HG03066 (cell line): ENCODE data around the gene ZNF500.
"Not testable (repeated sequence)": the region's sequence is repeated elsewhere in the genome, so short reads cannot be mapped to it uniquely, and the experiment has no call there.

ENCODE experiments used
- ATAC-seq: cut with Tn5 transposase; IDR thresholded peaks from one replicate; pipeline ENCODE4 v1.9.1; 2021; ENCODE audit warnings: low read depth; ENCODE audit not compliant: unreplicated experiment

ZNF500 gene

DNA sequence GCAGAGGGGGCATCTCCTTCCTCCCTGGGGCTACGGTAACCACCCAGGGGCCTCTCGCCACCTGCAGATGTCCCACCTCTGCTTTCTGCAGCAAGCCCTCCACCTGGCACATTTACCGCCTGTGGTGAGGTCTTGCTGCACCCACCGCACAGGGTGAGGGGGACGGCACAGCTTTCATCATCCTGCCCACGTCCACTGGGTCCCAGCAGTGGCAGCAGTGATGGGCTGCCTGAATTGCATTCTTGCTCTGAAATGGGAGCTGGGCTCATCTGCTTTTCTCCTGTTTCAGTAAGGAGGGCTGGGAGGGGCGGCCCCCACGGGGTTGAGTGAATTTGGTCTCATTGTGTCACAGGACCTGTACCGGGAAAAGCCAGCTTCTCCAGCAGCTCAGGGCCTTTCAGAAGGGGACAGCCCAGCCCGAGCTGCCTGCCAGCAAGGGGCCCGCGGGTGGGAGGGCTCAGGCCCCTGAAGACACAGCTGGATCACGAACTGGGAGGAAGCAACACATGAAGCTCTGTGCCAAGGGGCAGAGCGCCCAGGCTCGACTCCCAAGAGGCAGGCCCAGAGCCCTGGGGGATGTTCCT, 19.9 kb downstream of the ZNF500 start:
- no peak for ATAC-seq

- ATAC-seq, result no peak
Observed at GRCh38 chr16:4746215-4746614, 20.7 kb downstream of the ZNF500 start.

DNA sequence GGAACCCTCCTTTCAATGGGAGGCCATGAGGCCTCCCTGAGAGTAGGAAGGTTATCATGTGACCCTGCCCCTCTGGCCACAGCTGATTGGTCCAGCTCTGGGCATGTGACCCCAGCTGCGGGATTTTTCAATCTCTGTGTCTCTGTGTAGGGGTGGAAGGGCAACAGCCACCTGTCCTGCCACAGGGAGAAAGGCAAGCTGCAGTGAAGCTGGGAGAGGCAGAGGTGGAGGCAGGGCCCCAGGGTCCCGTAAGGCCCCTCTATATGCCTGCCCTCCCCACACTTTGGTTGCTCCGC, 21.7 kb downstream of the ZNF500 start:
- ATAC-seq, result no peak

- no peak for ATAC-seq
Observed at GRCh38 chr16:4744555-4745273, 22.2 kb downstream of the ZNF500 start.

DNA sequence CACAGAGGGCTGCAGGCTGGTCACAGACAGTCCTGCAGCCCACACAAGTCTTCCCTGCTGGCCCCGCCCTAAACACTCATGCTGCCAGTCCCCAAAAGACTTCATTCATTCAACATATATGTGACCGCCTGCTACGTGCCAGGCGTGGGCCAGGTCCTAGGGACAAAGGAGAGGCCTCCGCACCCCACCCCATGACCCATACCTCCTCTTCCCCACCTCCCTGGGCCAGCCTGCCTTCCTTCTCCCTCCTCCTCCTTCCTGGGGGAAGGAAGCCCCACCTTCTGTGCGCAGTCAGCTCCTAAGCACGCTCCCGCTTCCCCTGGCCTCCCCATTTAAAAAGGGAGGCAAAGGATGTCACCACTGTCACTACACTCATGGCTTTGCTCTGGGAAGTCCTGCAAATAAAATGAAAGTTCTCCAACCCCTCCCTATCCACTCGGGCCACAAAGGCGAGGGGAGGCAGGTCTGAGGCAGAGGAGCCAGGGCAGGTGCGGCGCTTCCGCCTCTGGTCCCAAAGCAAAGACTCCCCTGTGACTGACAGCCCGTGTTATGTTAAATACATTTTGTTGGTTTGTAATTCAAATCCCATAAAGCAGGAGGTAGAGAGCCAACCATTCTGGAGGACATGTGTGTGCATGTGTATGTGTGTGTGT, 23.6 kb downstream of the ZNF500 start:
- ATAC-seq, result no peak

- not testable (repeated sequence) for ATAC-seq
Observed at GRCh38 chr16:4738370-4738769, 28.6 kb downstream of the ZNF500 start.

GRCh38 chr16:4737545-4737944, 29.4 kb downstream of the ZNF500 start:
- no peak for ATAC-seq

GRCh38 chr16:4736546-4736945, 30.4 kb downstream of the ZNF500 start:
- ATAC-seq, result no peak

DNA sequence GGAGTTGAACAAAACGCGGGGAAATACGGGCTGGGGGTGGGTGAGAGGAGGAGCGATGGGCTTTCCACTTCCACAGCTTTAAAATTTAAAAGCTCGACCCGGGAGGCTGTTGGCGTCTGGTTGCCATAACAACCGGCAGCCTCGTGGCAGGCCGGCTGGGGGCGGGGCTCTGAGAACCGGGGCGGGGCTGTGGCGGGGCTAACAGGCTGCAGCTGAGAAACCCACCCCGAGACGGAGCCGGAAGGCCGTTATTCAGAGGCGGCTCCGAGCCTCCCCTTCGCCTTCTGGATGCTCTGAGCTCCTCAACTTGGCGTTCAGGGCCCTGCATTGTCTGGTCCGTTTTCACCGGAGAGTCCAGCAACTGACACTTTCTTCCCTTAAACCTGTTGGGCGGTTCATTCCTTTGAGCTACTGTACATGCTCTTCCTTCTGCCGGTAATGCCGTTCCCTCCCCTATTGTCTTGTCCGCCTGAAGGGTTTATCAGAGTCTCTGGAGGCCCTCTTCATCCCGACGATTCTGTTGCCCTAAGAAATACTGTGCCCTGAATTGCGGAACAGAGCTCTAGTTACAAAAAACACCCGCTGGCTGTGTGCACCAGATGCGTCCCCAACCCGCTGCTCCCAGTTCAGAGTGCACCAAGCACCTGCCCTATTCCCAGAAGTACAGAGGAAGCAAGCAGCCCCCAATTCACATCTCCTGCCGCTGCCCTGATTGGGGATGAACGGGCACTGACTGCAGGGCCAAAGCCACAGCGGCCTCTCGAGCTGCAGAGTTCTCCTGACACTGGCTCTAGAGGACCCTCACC, 32.0 kb downstream of the ZNF500 start:
- peak; percentile 70 for ATAC-seq

DNA sequence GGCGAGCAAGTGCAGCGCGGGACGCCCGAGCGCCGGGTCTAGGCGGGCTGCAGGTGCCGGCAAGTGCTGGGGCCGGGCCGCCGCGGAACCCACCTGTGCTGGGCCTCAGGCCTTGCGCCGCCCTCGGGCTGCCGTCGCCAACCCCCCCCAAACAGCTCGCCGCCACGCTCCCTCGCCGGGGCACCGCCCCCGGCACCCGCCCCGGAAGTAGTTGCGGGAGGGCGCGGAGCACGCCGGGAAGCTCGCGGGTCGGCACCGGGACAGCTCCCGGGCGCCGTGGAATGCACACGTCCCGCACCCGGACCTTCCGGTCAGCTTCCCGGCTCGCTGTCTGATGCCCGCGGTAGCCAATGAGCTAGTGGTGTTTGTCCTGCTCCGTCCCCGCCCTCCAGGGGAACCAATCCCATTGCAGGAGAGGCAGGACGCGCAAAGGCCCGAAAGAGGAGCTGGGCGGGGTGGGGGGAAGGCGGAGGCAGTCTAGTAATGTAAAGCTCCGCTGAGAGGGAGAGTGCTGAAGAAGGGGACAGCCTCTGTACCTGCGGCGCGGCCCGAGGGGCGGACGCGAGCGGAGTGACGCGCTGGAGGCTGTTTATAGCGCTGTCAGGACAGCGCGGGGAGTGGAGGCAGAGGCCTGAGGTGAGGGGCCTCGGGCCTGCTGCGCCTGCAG, 32.8 kb downstream of the ZNF500 start, which contains the start of the genes ANKS3 and DNAAF8:
TSS of gene ANKS3 (minus strand) at position 209 of the 667 bp plus-strand sequence. CDS start 4,122 bp downstream, outside the sequence.
TSS of gene DNAAF8 (plus strand) at position 475 of the 667 bp plus-strand sequence. CDS start 1,978 bp downstream, outside the sequence.
- peak; percentile 72 for ATAC-seq

DNA sequence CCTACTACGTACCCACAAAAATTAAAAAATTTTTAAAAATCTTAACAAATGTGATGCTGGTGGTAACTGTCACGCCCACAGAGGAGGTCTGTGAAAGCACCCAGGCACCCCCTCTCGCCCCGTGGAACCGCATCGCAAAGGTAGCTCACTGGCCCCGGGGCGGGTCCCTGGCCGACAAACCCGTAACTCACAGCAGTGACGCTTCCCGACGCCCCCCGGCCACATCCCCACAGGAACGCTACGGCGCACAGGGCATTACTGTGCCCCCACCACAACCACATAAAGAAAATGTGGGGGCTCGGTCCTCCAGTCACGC, 33.3 kb downstream of the ZNF500 start:
- ATAC-seq, result peak; percentile 3

GRCh38 chr16:4733211-4733742, 33.7 kb downstream of the ZNF500 start:
- no peak for ATAC-seq

DNA sequence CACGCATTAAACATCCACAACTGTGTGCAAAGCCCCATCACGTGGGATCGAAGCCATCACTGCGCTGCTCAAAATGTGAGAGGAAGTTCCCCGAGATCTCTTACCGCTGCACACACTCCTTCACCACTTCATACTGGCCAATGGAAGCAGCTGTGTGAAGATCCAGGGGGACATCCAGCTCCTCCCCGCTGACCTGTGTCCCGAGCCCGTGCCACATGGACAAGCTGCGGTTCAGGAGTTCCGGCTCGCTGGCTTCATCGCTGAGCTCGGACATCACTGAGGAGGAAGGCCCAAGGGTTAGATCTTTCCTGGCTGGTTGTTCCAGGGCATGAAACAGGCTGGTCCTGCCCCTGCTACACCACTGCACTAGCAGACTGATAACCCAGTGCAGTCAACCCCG, 37.1 kb downstream of the ZNF500 start:
- no peak for ATAC-seq

- no peak for ATAC-seq
Observed at GRCh38 chr16:4728676-4729075, 38.3 kb downstream of the ZNF500 start.

GRCh38 chr16:4726616-4727015, 40.3 kb downstream of the ZNF500 start:
- no peak for ATAC-seq

DNA sequence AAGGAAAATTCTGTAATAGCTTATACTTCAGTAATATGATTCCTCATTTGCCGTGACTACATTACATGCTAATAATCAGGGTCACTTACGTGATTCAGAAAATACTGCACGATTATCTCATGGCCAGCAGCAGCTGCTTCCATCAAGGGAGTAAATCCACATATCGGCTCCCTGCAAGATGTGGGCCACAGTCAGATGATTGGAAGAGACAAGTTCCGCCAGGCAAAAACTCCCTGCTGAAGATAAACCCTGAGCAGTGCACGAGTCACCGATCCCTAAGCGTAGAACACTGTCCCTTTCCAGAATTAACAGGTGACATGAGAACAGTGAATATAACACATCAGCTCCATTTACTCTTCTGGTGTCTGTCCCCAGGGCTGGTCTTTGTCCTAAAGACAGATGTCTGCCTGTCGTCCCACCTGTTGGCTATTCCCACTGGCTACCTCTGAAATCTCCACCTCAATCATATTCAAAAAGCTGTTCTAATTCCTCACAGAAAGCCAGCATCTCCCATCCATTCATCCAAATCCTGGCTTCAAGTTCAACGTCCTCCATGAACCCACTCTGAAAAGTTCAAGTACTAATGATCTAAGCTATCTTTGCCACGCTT, 42.2 kb downstream of the ZNF500 start:
- ATAC-seq, result no peak

DNA sequence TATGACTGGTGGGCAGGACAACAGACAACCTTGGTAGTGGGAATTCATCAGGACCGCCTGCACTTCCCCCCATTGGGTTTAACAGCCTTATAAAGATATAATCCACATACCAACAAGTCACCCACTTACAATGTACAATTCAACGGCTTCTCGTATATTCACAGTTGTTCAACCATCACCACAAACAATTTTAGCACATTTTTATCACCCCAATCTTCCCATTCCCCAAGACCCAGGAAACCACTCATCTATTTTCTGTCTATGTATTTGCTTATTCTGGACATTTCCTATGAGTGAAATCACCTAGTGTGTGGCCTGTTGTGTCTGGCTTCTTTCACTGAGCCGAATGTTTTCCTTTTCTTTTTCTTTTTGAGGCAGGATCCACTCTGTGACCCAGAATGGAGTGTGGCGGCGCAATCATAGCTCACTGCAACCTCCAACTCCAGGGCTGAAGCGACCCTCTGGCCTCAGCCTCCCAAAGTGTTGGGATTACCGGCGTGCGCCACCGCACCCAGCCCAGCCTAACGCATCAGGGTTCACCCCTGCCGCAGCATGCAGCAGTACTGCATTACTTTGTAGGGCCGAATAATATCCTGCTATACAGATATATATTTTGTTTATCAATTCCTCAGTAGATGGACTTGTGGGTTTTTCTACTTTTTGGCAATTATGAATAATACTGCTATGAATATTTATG, 43.7 kb downstream of the ZNF500 start:
- ATAC-seq, result no peak

GRCh38 chr16:4718466-4718865, 48.5 kb downstream of the ZNF500 start:
- ATAC-seq, result no peak

DNA sequence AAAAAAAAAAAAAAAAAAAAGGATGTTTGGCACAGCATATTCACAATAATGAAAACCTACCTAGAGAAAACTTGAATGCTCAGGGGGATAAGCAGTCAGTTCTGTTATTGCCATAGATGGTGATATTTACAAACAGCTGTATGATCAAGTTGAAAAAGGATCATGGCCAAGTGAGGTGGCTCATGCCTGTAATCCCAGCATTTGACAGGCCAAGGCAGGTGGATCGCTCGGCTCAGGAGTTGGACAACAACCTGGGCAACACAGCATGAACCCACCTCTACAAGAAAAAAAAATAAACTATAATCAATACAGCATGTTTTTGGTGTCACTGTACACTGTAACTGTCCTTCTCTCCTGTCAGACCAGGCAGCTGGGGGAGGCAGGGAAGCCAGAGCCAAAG, 52.0 kb downstream of the ZNF500 start:
- no peak for ATAC-seq
